SK-N-MC (cell line): ENCODE results near the gene LOC128125822.

Experiments
- DNase-seq: peaks from one replicate; pipeline ENCODE4 v3.0.0-alpha.2; 2011; ENCODE audit warnings: low read depth, low spot score
- H3K27ac ChIP-seq: fragments of 200-600 bp; sonication (generic); 2 replicates; pipeline ENCODE4 v1.5.1; 2016; ENCODE audit warnings: mixed run types
- H3K36me3 ChIP-seq: fragments of 200-600 bp; sonication (generic); 2 replicates; pipeline ENCODE4 v1.6.1; 2017; ENCODE audit warnings: antibody characterized with exemption, low read length, mixed read lengths; ENCODE audit not compliant: insufficient read depth
- H3K4me3 ChIP-seq: fragments of 200-600 bp; sonication (generic); 2 replicates; pipeline ENCODE4 v1.5.1; 2016
- H3K9ac ChIP-seq: fragments of 200-600 bp; sonication (generic); 2 replicates; pipeline ENCODE4 v1.8.0; 2017; ENCODE audit warnings: mixed run types, mixed read lengths; ENCODE audit not compliant: insufficient read length
- H3K9me3 ChIP-seq: fragments of 200-600 bp; sonication (generic); 2 replicates; pipeline ENCODE4 v1.6.1; 2017; ENCODE audit warnings: low read depth, mild to moderate bottlenecking, antibody characterized with exemption, low read length, moderate library complexity, mixed read lengths
- EZH2 ChIP-seq: fragments of 200-600 bp; sonication (generic); IDR thresholded peaks from one replicate; pipeline ENCODE4 v1.6.1; 2017; ENCODE audit warnings: antibody characterized with exemption
- FOXP2 ChIP-seq: optimal IDR thresholded peaks from 2 replicates; pipeline ENCODE3; 2011; ENCODE audit warnings: mild to moderate bottlenecking, moderate library complexity; ENCODE audit not compliant: insufficient read depth; ENCODE audit errors: extremely low read length, control extremely low read depth
- POLR2AphosphoS5 ChIP-seq: IDR thresholded peaks from 2 replicates; pipeline ENCODE4 v1.6.1; 2012; ENCODE audit warnings: mild to moderate bottlenecking, low read depth, low read length, borderline replicate concordance

Gene LOC128125822

DNA sequence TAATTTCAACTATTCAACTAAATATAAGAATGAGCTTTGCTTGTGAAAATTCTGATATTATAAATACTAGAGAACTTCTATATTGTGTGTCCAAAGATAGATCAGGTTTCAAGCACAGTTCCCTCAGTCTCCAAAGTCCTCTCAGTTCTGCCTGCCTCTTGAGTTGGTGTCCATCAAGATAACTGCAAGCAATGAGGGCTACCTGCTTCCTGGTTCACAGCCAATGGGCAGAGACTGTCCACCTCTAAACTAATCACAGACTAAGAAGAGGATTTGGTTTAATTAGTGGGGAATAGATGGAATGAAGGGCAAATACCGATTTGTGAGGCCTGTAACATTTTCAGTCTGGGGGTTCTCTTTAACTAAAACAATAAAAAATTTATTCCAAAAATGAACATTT, 41.3 kb upstream of the LOC128125822 start:
- no peak for DNase-seq
- TF ChIP-seq EZH2 (no peak), FOXP2 (no peak), POLR2AphosphoS5 (no peak)
- Histone ChIP-seq H3K9ac (no peak overlapping the region), H3K27ac (no peak overlapping the region), H3K9me3 (no peaks in the 10 kb centered on the region), H3K36me3 (no peaks in the 10 kb centered on the region), H3K4me3 (no peak overlapping the region)

DNA sequence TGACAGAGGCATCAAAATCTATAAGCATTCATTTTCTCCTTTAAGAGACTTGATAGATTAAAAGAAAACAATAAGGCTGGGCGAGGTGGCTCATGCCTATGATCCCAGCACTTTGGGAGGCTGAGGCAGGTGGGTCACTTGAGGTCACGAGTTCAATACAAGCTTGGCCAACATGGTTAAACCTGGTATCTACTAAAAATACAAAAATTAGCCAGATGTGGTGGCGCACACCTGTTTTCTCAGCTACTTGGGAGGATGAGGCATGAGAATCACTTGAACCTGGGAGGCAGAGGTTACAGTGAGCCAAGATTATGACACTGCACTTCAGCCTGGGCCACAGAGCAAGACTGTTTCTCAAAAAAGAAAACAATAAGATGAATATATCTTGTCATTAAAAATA, 39.3 kb upstream of the LOC128125822 start:
- no peak overlapping the region for H3K4me3 ChIP-seq
- TF ChIP-seq FOXP2 = no peak
- no peaks in the 10 kb centered on the region for H3K9me3 ChIP-seq
- no peak overlapping the region for H3K9ac ChIP-seq
- DNase-seq = no peak
- H3K27ac ChIP-seq = no peak overlapping the region
- no peaks in the 10 kb centered on the region for H3K36me3 ChIP-seq

DNA sequence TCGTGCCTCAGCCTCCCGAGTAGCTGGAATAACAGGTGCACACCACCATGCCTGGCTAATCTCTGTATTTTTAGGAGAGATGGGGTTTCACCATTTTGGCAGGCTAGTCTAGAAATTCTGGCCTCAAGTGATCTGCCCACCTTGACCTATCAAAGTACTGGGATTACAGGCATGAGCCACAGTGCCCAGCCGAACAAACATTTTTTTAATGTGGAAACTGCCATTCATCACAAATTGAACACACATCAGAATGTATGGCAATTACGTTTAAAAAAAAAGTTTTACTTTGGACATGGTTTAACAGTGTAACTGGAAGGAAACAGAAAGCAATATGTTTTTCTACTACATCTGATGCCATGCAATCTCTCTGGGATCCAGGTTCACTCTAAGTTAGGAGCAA, 38.3 kb upstream of the LOC128125822 start:
- Histone ChIP-seq H3K27ac (no peak overlapping the region), H3K9me3 (no peaks in the 10 kb centered on the region), H3K36me3 (no peaks in the 10 kb centered on the region), H3K4me3 (no peak overlapping the region), H3K9ac (no peak overlapping the region)
- no peak for TF ChIP-seq EZH2
- DNase-seq = no peak

DNA sequence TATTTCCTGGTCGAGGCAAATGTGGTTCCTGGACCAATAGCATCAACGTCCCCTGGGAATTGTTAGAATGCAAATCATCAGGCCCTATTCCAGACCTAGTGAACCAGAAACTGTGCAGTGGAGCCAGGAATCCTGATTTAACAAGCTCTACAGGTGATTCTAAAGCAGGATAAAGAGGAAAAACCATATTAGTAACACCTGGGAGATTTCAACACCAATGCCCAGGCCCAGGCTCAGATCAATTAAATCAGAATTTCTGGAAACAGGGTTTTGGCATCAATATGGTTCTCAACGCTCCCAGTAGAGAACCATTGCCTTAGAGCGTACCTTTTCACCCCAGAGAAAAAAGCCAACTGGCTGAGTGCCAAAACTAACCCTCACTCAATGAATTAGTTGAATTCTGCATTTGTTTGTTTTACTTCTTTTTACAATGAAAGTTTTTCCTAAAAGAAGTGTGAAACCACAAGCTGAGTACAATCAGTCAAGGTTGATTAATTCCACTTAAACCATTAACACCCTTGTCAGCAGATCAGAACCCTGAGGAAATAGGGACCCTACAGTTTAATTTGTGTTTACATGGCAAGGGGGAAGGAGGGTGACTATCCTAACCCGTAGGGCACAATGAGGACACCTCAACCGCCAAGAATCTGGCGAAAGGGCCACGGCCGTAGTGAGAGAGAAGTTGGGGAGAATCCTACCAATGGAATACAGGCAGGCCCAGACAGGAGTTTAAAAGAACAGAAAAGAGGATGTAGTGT, 34.9 kb upstream of the LOC128125822 start:
- TF ChIP-seq FOXP2 (no peak), EZH2 (no peak), POLR2AphosphoS5 (no peak)
- no peak overlapping the region for H3K27ac ChIP-seq
- H3K9me3 ChIP-seq = no peaks in the 10 kb centered on the region
- no peak overlapping the region for H3K4me3 ChIP-seq
- no peak for DNase-seq
- no peaks in the 10 kb centered on the region for H3K36me3 ChIP-seq
- no peak overlapping the region for H3K9ac ChIP-seq

DNA sequence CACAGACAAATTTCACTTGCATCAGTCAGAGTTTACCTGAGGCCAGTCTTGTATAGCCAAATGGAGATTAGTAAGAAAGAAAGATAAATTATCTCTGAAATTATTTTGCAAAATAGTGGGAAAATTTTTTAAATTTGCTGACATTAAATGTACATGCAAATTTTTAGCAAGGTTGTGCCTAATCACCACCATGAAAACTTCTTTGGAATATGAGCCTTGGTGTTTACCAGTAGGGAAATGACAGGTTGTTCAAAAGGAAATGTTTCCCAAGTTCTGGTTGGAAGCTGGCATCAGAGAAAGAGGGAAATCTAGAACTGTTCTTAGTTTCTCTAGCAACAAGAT, 34.4 kb upstream of the LOC128125822 start:
- DNase-seq = no peak
- H3K9me3 ChIP-seq = no peaks in the 10 kb centered on the region
- no peaks in the 10 kb centered on the region for H3K36me3 ChIP-seq
- no peak overlapping the region for H3K27ac ChIP-seq
- TF ChIP-seq POLR2AphosphoS5 (no peak), FOXP2 (no peak), EZH2 (no peak)
- no peak overlapping the region for H3K4me3 ChIP-seq
- no peak overlapping the region for H3K9ac ChIP-seq

DNA sequence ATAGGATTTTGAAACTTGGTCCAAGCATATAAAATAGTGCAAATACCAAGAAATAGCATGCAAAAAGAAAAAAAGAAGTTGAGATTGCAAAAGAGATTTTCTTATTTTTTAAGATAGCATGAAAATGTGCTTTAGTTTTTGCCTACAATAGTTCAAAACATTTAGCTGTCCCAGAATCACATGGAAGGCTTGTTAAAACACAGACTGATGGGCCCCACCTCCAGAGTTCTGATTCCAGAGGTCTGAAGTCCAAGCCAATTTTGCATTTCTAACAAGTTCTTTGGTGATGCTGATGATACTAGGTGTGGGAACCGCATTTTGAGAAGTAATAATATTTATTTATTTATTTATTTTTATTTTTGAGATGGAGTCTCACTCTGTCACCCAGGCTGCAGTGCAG, 33.7 kb upstream of the LOC128125822 start:
- H3K9ac ChIP-seq = no peak overlapping the region
- no peak overlapping the region for H3K4me3 ChIP-seq
- no peak overlapping the region for H3K27ac ChIP-seq
- no peak for DNase-seq
- no peak for TF ChIP-seq POLR2AphosphoS5
- no peak for TF ChIP-seq FOXP2
- no peak for TF ChIP-seq EZH2
- no peaks in the 10 kb centered on the region for H3K9me3 ChIP-seq
- H3K36me3 ChIP-seq = no peaks in the 10 kb centered on the region

DNA sequence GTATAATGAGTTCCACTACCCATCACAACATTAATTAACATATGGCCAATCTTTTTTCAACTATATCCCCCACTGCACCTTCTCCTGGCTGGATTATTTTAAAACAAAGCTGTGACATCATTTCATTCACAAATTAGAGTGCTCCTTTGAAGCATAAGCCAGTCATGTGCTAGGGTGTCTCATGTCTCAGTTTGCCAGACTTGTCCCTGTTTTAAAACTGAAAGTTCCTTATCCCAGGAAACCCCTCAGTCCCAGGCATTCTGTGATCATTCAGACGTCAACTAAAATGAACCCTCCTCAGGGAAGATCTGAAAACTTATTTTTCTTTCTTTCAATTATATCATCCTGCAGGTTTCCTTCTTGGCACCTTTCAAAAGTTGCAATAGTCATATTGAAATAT, 29.3 kb upstream of the LOC128125822 start:
- Histone ChIP-seq H3K36me3 (no peaks in the 10 kb centered on the region), H3K9me3 (no peaks in the 10 kb centered on the region)

DNA sequence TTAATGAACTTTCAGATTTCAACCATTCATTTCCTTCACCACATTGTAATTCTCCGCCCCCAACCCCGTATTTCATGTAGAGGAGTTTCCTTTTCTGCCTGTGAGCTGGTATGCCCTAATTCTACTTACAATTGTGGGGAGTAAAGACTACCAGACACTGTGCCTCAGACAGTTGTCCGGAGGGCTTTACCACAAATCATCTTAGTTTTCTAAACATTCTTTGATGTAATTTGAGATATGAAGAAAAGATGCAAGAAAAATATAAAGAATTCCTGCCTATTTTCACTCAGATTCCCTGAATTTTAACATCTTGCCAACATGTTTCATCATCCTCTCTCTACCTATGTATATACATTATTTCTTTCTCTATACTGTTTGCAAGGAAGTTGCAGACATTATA, 28.3 kb upstream of the LOC128125822 start:
- Histone ChIP-seq H3K27ac (no peak overlapping the region), H3K36me3 (no peaks in the 10 kb centered on the region), H3K9me3 (no peaks in the 10 kb centered on the region), H3K4me3 (no peak overlapping the region), H3K9ac (no peak overlapping the region)
- TF ChIP-seq EZH2 (no peak), FOXP2 (no peak), POLR2AphosphoS5 (no peak)
- no peak for DNase-seq

More for the DNA sequence above, 29.3 kb upstream of the LOC128125822 start:
- no peak overlapping the region for H3K27ac ChIP-seq
- DNase-seq = no peak
- H3K4me3 ChIP-seq = no peak overlapping the region
- H3K9ac ChIP-seq = no peak overlapping the region
- TF ChIP-seq POLR2AphosphoS5 (no peak), EZH2 (no peak), FOXP2 (no peak)

DNA sequence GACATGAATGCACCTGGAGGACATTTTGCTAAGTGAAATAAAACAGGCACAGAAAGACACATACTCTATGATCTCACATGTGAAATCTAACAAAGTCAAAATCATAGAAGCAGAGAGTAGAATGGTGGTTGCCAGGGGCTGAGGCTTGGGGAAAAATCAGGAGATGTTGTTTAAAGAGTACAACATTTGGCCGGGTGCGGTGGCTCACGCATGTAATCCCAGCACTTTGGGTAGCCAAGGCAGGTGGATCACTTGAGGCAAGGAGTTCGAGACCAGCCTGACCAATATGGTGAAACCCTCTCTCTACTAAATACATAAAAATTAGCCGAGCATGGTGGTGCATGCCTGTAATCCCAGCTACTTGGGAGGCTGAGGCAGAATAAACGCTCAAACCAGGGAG, 26.0 kb upstream of the LOC128125822 start:
- no peak for TF ChIP-seq EZH2
- TF ChIP-seq FOXP2 = no peak
- no peak for TF ChIP-seq POLR2AphosphoS5
- no peaks in the 10 kb centered on the region for H3K36me3 ChIP-seq
- H3K4me3 ChIP-seq = no peak overlapping the region
- no peak overlapping the region for H3K27ac ChIP-seq
- no peak overlapping the region for H3K9ac ChIP-seq
- H3K9me3 ChIP-seq = no peaks in the 10 kb centered on the region
- DNase-seq = no peak
